PC-9 (cell line): ENCODE measurements around the gene HLCS.

Source experiments
- CTCF ChIP-seq: fragments of 200-600 bp; sonication (generic); conservative IDR thresholded peaks from 2 replicates; pipeline ENCODE4 v1.6.1; 2017; ENCODE audit warnings: mixed run types, antibody characterized with exemption, mild to moderate bottlenecking, moderate library complexity
- EZH2 ChIP-seq: fragments of 200-600 bp; sonication (generic); IDR thresholded peaks from 2 replicates; pipeline ENCODE4 v1.8.0; 2017; ENCODE audit warnings: antibody characterized with exemption, low read depth

- TF ChIP-seq CTCF (no peak), EZH2 (no peak)
These were observed 121.4 kb downstream of the HLCS start for GRCh38 chr21:36845070-36845469.
